ENCODE measurements around the gene TMEM186.

GRCh38 chr16:8763899-8764298 lies 33.5 kb downstream of the TMEM186 start:
- TF ChIP-seq CTCF (IDR thresholded peaks at IDR 0.05) (no peak), EZH2 (IDR thresholded peaks at IDR 0.05; ENCODE audit: borderline replicate concordance, insufficient read depth, low read depth, low read length, poor library complexity, severe bottlenecking) (no peak)

Measured in B cell (primary cell).